Panc1 (cell line): ENCODE measurements around the gene PCGF1. TPM values are rescaled to one million over a fixed set of nuclear protein-coding genes. Genes with fewer than 3 reads are reported as not detected.

ENCODE experiments used
- ATAC-seq: fragments of 200-7000 bp; cut with Tn5 transposase; 2 replicates; pipeline ENCODE4 v1.9.1; 2020; ENCODE audit warnings: mild to moderate bottlenecking, moderate library complexity
- BruUV-seq: library from RNA; stranded (reverse); fragments of 400-500 nt; replicated peaks from 2 replicates; lab custom pipeline; 2021; lab: Mats Ljungman, UMichigan
- CTCF ChIA-PET: fragments of 300-600 bp; sonication (Branson Sonifier 250); formaldehyde crosslinking; loops from one replicate; lab custom pipeline; 2022; ENCODE audit warnings: antibody characterized with exemption; lab: Charles Lee
- POLR2A ChIA-PET: fragments of 300-600 bp; sonication (Branson Sonifier 250); formaldehyde crosslinking; loops from one replicate; lab custom pipeline; 2022; ENCODE audit warnings: antibody characterized with exemption; lab: Charles Lee
- DNase-seq: peaks from one replicate; pipeline ENCODE4 v3.0.0-alpha.2; 2010; ENCODE audit warnings: low read depth, low spot score
- H3K27ac ChIP-seq: 2 replicates; pipeline ENCODE4 v1.5.1; 2011; ENCODE audit warnings: mild to moderate bottlenecking, low read length, inconsistent platforms
- H3K27me3 ChIP-seq: fragments of 200-500 bp; sonication (Bioruptor generic); 2 replicates; pipeline ENCODE4 v1.6.0; 2014; ENCODE audit warnings: low read length, inconsistent platforms; ENCODE audit not compliant: control insufficient read depth, insufficient read depth
- H3K36me3 ChIP-seq: fragments of 200-500 bp; sonication (Bioruptor generic); 2 replicates; pipeline ENCODE4 v1.5.1; 2014; ENCODE audit warnings: inconsistent platforms, mild to moderate bottlenecking, low read length, moderate library complexity; ENCODE audit not compliant: control insufficient read depth, insufficient read depth
- H3K4me1 ChIP-seq: 2 replicates; pipeline ENCODE4 v1.5.1; 2011; ENCODE audit warnings: inconsistent platforms, mild to moderate bottlenecking, low read length, moderate library complexity; ENCODE audit not compliant: control insufficient read depth, insufficient read depth
- H3K4me3 ChIP-seq, 2 experiments: 2 replicates each; pipeline ENCODE4 v1.5.1; 2011 to 2012; ENCODE audit warnings: low read depth in 2 of 2, low read length in 2 of 2, mild to moderate bottlenecking in 2 of 2, inconsistent platforms in 1 of 2, moderate library complexity in 1 of 2
- H3K9me3 ChIP-seq: fragments of 200-500 bp; sonication (Bioruptor generic); 2 replicates; pipeline ENCODE4 v1.5.1; 2014; ENCODE audit warnings: low read depth, mild to moderate bottlenecking, inconsistent platforms, low read length, moderate library complexity; ENCODE audit not compliant: control insufficient read depth, insufficient read depth
- POLR2AphosphoS5 ChIP-seq: IDR thresholded peaks from 2 replicates; pipeline ENCODE4 v1.6.1; 2012; ENCODE audit warnings: mild to moderate bottlenecking, low read depth, low read length, moderate library complexity
- SIN3A ChIP-seq: IDR thresholded peaks from 2 replicates; pipeline ENCODE4 v1.6.1; 2012; ENCODE audit warnings: low read depth, mild to moderate bottlenecking, low read length, moderate library complexity, borderline replicate concordance; ENCODE audit not compliant: insufficient read depth
- TCF7L2 ChIP-seq: IDR thresholded peaks from 2 replicates; pipeline ENCODE4 v1.6.1; 2011; ENCODE audit warnings: mild to moderate bottlenecking, low read depth, low read length, inconsistent platforms
- in situ Hi-C: cut with HindIII; loops from 2 replicates; pipeline ENCODE4 v1.10.0; 2016; ENCODE audit warnings: low sequenced_read_pairs, low pct_unique_long_range_greater_than_20kb
- intact Hi-C: fragments of 100-400 bp; cut with micrococcal nuclease; formaldehyde crosslinking; loops from one replicate; pipeline ENCODE4 v1.10.0; 2022; ENCODE audit not compliant: unreplicated experiment
- total RNA-seq: library from RNA; stranded (reverse); gene quantifications from one replicate; pipeline ENCODE4 v1.2.1, GENCODE V29; 2021; ENCODE audit not compliant: unreplicated experiment
- TF ChIP-seq, protein P1 (sequence below), 2 experiments: IDR thresholded peaks; 2 replicates each; pipeline ENCODE4 v1.6.1; 2011 to 2012; ENCODE audit warnings: low read depth in 2 of 2, control low read depth in 1 of 2, low read length in 1 of 2, mild to moderate bottlenecking in 1 of 2, moderate library complexity in 1 of 2; ENCODE audit not compliant: insufficient read depth in 1 of 2
- TF ChIP-seq, protein P2 (sequence below): fragments of 450-650 bp; IDR thresholded peaks from 2 replicates; pipeline ENCODE4 v1.5.1; 2017; ENCODE audit warnings: mild to moderate bottlenecking

PCGF1 gene
- total RNA-seq, 1 experiment from 2014 or later, result 36.8 TPM

DNA sequence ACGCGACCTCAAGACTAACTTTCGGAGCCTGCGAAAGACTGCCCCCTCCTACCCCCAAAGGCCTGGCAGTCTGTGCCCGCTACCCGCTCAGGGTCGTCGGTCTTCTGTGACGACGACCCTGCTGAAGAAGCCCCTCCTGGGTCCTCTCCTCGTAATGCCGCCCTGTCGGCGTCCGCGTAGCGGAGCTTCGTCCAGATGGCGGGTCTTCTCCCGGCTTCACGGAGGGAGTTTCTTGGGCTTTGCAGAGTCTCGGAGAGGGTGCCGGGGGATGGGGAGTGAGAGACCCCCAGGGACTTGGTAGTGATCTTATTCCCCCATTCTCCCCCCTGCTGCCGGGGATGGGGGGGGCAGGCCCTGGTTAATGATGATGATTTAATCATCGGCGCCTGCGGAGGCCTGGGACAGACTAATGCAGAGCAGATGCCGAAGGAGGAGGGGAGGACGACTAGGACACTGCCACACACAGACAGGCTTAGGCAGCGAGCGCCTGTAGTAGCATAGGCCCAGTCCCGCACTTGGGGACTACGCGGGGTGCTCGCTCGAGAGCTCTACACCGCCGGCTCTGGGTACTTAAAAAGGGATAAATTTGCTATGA is 528 bp upstream of the PCGF1 start:
- in situ Hi-C loops, result no loop called here
- H3K9me3 ChIP-seq, result no peaks in the 10 kb centered on the region
- no peaks in the 10 kb centered on the region for H3K27me3 ChIP-seq
- TF ChIP-seq POLR2AphosphoS5 (no peak), SIN3A (no peak), TCF7L2 (no peak)
- TF ChIP-seq, protein P1, sequence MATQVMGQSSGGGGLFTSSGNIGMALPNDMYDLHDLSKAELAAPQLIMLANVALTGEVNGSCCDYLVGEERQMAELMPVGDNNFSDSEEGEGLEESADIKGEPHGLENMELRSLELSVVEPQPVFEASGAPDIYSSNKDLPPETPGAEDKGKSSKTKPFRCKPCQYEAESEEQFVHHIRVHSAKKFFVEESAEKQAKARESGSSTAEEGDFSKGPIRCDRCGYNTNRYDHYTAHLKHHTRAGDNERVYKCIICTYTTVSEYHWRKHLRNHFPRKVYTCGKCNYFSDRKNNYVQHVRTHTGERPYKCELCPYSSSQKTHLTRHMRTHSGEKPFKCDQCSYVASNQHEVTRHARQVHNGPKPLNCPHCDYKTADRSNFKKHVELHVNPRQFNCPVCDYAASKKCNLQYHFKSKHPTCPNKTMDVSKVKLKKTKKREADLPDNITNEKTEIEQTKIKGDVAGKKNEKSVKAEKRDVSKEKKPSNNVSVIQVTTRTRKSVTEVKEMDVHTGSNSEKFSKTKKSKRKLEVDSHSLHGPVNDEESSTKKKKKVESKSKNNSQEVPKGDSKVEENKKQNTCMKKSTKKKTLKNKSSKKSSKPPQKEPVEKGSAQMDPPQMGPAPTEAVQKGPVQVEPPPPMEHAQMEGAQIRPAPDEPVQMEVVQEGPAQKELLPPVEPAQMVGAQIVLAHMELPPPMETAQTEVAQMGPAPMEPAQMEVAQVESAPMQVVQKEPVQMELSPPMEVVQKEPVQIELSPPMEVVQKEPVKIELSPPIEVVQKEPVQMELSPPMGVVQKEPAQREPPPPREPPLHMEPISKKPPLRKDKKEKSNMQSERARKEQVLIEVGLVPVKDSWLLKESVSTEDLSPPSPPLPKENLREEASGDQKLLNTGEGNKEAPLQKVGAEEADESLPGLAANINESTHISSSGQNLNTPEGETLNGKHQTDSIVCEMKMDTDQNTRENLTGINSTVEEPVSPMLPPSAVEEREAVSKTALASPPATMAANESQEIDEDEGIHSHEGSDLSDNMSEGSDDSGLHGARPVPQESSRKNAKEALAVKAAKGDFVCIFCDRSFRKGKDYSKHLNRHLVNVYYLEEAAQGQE (IDR thresholded peaks at IDR 0.05; ENCODE audit: insufficient read depth in 1 of 2, low read depth in 2 of 2, low read length in 1 of 2), result no peak
- TF ChIP-seq, protein P2, sequence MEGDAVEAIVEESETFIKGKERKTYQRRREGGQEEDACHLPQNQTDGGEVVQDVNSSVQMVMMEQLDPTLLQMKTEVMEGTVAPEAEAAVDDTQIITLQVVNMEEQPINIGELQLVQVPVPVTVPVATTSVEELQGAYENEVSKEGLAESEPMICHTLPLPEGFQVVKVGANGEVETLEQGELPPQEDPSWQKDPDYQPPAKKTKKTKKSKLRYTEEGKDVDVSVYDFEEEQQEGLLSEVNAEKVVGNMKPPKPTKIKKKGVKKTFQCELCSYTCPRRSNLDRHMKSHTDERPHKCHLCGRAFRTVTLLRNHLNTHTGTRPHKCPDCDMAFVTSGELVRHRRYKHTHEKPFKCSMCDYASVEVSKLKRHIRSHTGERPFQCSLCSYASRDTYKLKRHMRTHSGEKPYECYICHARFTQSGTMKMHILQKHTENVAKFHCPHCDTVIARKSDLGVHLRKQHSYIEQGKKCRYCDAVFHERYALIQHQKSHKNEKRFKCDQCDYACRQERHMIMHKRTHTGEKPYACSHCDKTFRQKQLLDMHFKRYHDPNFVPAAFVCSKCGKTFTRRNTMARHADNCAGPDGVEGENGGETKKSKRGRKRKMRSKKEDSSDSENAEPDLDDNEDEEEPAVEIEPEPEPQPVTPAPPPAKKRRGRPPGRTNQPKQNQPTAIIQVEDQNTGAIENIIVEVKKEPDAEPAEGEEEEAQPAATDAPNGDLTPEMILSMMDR, result no peak
- H3K4me3 ChIP-seq, result peak overlapping the region; percentile 86 to 94
- peaks cover 25% of the 10 kb centered on the region for H3K4me1 ChIP-seq
- DNase-seq (no peak), ATAC-seq (peak; percentile 20; the same call in 1 of the 2 replicates)
- POLR2A ChIA-PET, result no interaction called here
- CTCF ChIA-PET, result no interaction called here
- peak overlapping the region; percentile 98 for H3K27ac ChIP-seq
- no TSS peak for BruUV-seq
- peaks cover 4% of the 10 kb centered on the region for H3K36me3 ChIP-seq
- intact Hi-C loops, result loop anchor here (10.0 kb wide), 1 partner anchor 77 kb away; no protein-coding TSS in a partner anchor

DNA sequence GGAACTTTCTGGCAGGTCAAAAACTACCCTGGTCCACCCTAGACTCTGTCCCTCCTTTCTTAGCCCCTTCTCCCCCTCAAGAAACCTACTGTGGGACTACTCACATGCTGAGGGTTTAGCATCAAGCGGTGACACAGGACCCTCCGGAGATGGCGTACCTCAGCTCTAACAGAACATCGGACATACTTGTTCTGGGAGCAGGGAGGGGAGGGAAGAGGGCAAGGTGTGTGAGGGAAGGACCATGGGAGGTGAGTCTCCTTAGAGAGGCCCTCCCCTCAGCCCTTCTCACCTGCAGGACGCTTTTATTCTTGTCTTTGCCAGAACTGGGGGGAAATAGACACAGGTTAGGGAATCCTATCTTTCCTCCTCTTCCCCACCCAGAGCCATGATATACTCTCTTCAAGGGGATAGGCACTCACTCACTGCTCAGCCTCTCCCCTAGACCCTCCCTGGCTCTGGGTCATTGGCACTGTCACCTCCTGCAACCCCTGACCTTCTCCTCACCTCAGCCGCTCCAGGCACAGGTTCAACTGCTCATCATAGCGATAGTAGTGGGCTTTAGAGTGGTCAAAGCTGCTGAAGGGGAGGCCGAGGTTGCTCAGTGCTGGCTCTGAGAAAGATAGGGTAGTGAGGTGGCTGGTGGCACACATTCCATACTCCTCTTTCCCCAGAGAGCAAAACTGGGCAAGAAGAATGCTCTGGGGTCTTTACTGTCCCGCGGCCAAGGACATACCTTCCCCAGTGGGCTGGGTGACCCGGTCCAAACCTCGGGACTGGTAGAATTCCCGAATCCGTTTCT is 1.8 kb downstream of the PCGF1 start:
- intact Hi-C loops (loop anchor here (10.0 kb wide), 1 partner anchor 79 kb away; no protein-coding TSS in a partner anchor), in situ Hi-C loops (no loop called here)
- no TSS peak for BruUV-seq
- Histone ChIP-seq H3K27ac (peak overlapping the region; percentile 98), H3K27me3 (no peaks in the 10 kb centered on the region), H3K36me3 (peaks cover 4% of the 10 kb centered on the region), H3K4me1 (peaks cover 41% of the 10 kb centered on the region), H3K9me3 (no peaks in the 10 kb centered on the region), H3K4me3 (peak overlapping the region; percentile 86 to 94)
- ATAC-seq (no peak), DNase-seq (no peak)
- POLR2A ChIA-PET, result no interaction called here
- TF ChIP-seq, protein P2, result no peak
- TF ChIP-seq, protein P1 (IDR thresholded peaks at IDR 0.05; ENCODE audit: insufficient read depth in 1 of 2, low read depth in 2 of 2, low read length in 1 of 2), result no peak
- no peak for TF ChIP-seq SIN3A
- TF ChIP-seq TCF7L2, result no peak
- TF ChIP-seq POLR2AphosphoS5, result no peak
- CTCF ChIA-PET, result no interaction called here
